ENCODE measurements around the gene TMC1.
"Not testable (repeated sequence)": the region's sequence is repeated elsewhere in the genome, so short reads cannot be mapped to it uniquely, and the experiment has no call there.

Gene TMC1

GRCh38 chr9:72521416-72521815 lies at the start of gene TMC1:
TMC1 (plus strand) TSS chr9:72521608; CDS start chr9:72648649, 127,041 bp downstream.
- not testable (repeated sequence) for H3K4me3 ChIP-seq; H3K27ac ChIP-seq; DNase-seq (ENCODE audit: low spot score)

GRCh38 chr9:72473474-72474261 lies 47.7 kb upstream of the TMC1 start:
- no peak overlapping the region for H3K4me3 ChIP-seq
- no peak for TF ChIP-seq CTCF (IDR thresholded peaks at IDR 0.05)
- DNase-seq (ENCODE audit: low spot score), result no peak
- no peak overlapping the region for H3K27ac ChIP-seq

GRCh38 chr9:72474676-72475075 lies 46.7 kb upstream of the TMC1 start:
- no peak overlapping the region for H3K27ac ChIP-seq
- DNase-seq (ENCODE audit: low spot score), result no peak
- no peak for TF ChIP-seq CTCF (IDR thresholded peaks at IDR 0.05)

GRCh38 chr9:72476100-72476499 lies 45.3 kb upstream of the TMC1 start:
- TF ChIP-seq CTCF (IDR thresholded peaks at IDR 0.05), result no peak
- no peak overlapping the region for H3K27ac ChIP-seq
- H3K4me3 ChIP-seq, result no peak overlapping the region
- DNase-seq (ENCODE audit: low spot score), result no peak

More at GRCh38 chr9:72474676-72475075, 46.7 kb upstream of the TMC1 start:
- no peak overlapping the region for H3K4me3 ChIP-seq

- DNase-seq (ENCODE audit: low spot score), result no peak
- Histone ChIP-seq H3K27ac (no peak overlapping the region), H3K4me3 (no peak overlapping the region)
- TF ChIP-seq CTCF (IDR thresholded peaks at IDR 0.05), result no peak
Measured at GRCh38 chr9:72476617-72477437, 44.6 kb upstream of the TMC1 start.

GRCh38 chr9:72477930-72478518 lies 43.4 kb upstream of the TMC1 start:
- DNase-seq (ENCODE audit: low spot score), result no peak
- no peak overlapping the region for H3K4me3 ChIP-seq
- peak overlapping the region in 1 of 2 donors; percentile 33 for H3K27ac ChIP-seq
- no peak for TF ChIP-seq CTCF (IDR thresholded peaks at IDR 0.05)

- peak overlapping the region in 1 of 2 donors; percentile 7 for H3K27ac ChIP-seq
- TF ChIP-seq CTCF (IDR thresholded peaks at IDR 0.05), result no peak
- no peak for DNase-seq (ENCODE audit: low spot score)
- no peak overlapping the region for H3K4me3 ChIP-seq
Measured at GRCh38 chr9:72478966-72479365, 42.4 kb upstream of the TMC1 start.

- not testable (repeated sequence) for H3K4me3 ChIP-seq; H3K27ac ChIP-seq; DNase-seq (ENCODE audit: low spot score)
Measured at GRCh38 chr9:72480261-72480660, 41.1 kb upstream of the TMC1 start.
